SK-N-SH treated with all-trans-retinoic acid at 6 μM for 48 hours (cell line): Measurements from ENCODE around the gene ARMH3.
A peak's percentile ranks its signal among the peaks of the same experiment; 100 is the strongest.

Experiments
- ATAC-seq: fragments of 200-7000 bp; cut with Tn5 transposase; 3 replicates; pipeline ENCODE4 v1.9.1; 2020; ENCODE audit warnings: mild to moderate bottlenecking, moderate library complexity
- ARNTL ChIP-seq: fragments of 450-650 bp; formaldehyde crosslinking; IDR thresholded peaks from 2 replicates; pipeline ENCODE4 v1.5.0; 2020; ENCODE audit warnings: low read depth, mild to moderate bottlenecking, moderate library complexity, borderline replicate concordance
- CSDC2 ChIP-seq: fragments of 250-450 bp; sonication (Bioruptor Pico); IDR thresholded peaks from 2 replicates; pipeline ENCODE4 v1.5.0; 2020; ENCODE audit warnings: mild to moderate bottlenecking, moderate library complexity
- ESRRG ChIP-seq: fragments of 250-450 bp; sonication (Bioruptor Pico); IDR thresholded peaks from 2 replicates; pipeline ENCODE4 v1.6.1; 2021; ENCODE audit warnings: mild to moderate bottlenecking
- GLIS3 ChIP-seq: fragments of 250-450 bp; sonication (Bioruptor Pico); IDR thresholded peaks from 2 replicates; pipeline ENCODE4 v1.5.0; 2020; ENCODE audit warnings: mild to moderate bottlenecking, moderate library complexity
- ISL1 ChIP-seq: fragments of 250-450 bp; sonication (Bioruptor Pico); IDR thresholded peaks from 2 replicates; pipeline ENCODE4 v2.1.2; 2022; ENCODE audit warnings: mild to moderate bottlenecking, moderate library complexity
- OSR1 ChIP-seq: fragments of 250-450 bp; sonication (Bioruptor Pico); IDR thresholded peaks from 2 replicates; pipeline ENCODE4 v1.8.0; 2022; ENCODE audit warnings: moderate library complexity, mild to moderate bottlenecking, inconsistent platforms
- PPARA ChIP-seq: fragments of 250-450 bp; sonication (Bioruptor Pico); IDR thresholded peaks from 2 replicates; pipeline ENCODE4 v1.5.0; 2020; ENCODE audit warnings: mild to moderate bottlenecking, borderline replicate concordance
- RARB ChIP-seq: fragments of 250-450 bp; sonication (Bioruptor Pico); IDR thresholded peaks from 2 replicates; pipeline ENCODE4 v1.8.0; 2021; ENCODE audit warnings: mild to moderate bottlenecking, moderate library complexity
- SNAI2 ChIP-seq: fragments of 250-450 bp; sonication (Bioruptor Pico); IDR thresholded peaks from 2 replicates; pipeline ENCODE4 v1.5.0; 2020; ENCODE audit warnings: mild to moderate bottlenecking, moderate library complexity
- TCF4 ChIP-seq: fragments of 250-450 bp; sonication (Bioruptor Pico); IDR thresholded peaks from 2 replicates; pipeline ENCODE4 v1.8.0; 2021; ENCODE audit warnings: mild to moderate bottlenecking, moderate library complexity, borderline replicate concordance
- TOX ChIP-seq: fragments of 250-450 bp; sonication (Bioruptor Pico); IDR thresholded peaks from 2 replicates; pipeline ENCODE4 v1.8.0; 2021; ENCODE audit warnings: mild to moderate bottlenecking, moderate library complexity, borderline replicate concordance
- ZC3H10 ChIP-seq: fragments of 250-450 bp; sonication (Bioruptor Pico); IDR thresholded peaks from 2 replicates; pipeline ENCODE4 v1.5.1; 2021; ENCODE audit warnings: mild to moderate bottlenecking, moderate library complexity
- ZFP3 ChIP-seq: fragments of 250-450 bp; sonication (Bioruptor Pico); IDR thresholded peaks from 2 replicates; pipeline ENCODE4 v1.5.0; 2020; ENCODE audit warnings: mild to moderate bottlenecking, moderate library complexity
- ZFP30 ChIP-seq: fragments of 450-650 bp; formaldehyde crosslinking; IDR thresholded peaks from 2 replicates; pipeline ENCODE4 v1.5.0; 2022; ENCODE audit warnings: mild to moderate bottlenecking, moderate library complexity
- ZNF565 ChIP-seq: fragments of 450-650 bp; formaldehyde crosslinking; conservative IDR thresholded peaks from 2 replicates; pipeline ENCODE4 v1.5.0; 2020; ENCODE audit warnings: low read depth, mild to moderate bottlenecking, moderate library complexity
- ZNF70 ChIP-seq: fragments of 450-650 bp; formaldehyde crosslinking; IDR thresholded peaks from 2 replicates; pipeline ENCODE4 v1.5.0; 2020; ENCODE audit warnings: mild to moderate bottlenecking, moderate library complexity
- ZNF8 ChIP-seq: fragments of 450-650 bp; formaldehyde crosslinking; IDR thresholded peaks from 2 replicates; pipeline ENCODE4 v1.5.0; 2020; ENCODE audit warnings: mild to moderate bottlenecking, moderate library complexity
- TF ChIP-seq, protein P1 (sequence below): fragments of 250-450 bp; sonication (Bioruptor Pico); IDR thresholded peaks from 2 replicates; pipeline ENCODE4 v1.5.1; 2020; ENCODE audit warnings: low read depth, mild to moderate bottlenecking, moderate library complexity
- TF ChIP-seq, protein P2 (sequence below): fragments of 250-450 bp; sonication (Bioruptor Pico); IDR thresholded peaks from 2 replicates; pipeline ENCODE4 v1.8.0; 2021; ENCODE audit warnings: low read depth, mild to moderate bottlenecking, moderate library complexity, borderline replicate concordance
- TF ChIP-seq, protein P3 (sequence below): fragments of 250-450 bp; sonication (Bioruptor Pico); IDR thresholded peaks from 2 replicates; pipeline ENCODE4 v1.8.0; 2020; ENCODE audit warnings: mild to moderate bottlenecking, moderate library complexity, borderline replicate concordance
- TF ChIP-seq, protein P4 (sequence below): fragments of 250-450 bp; sonication (Bioruptor Pico); IDR thresholded peaks from 2 replicates; pipeline ENCODE4 v1.5.1; 2021; ENCODE audit warnings: mild to moderate bottlenecking, moderate library complexity

Gene ARMH3

DNA sequence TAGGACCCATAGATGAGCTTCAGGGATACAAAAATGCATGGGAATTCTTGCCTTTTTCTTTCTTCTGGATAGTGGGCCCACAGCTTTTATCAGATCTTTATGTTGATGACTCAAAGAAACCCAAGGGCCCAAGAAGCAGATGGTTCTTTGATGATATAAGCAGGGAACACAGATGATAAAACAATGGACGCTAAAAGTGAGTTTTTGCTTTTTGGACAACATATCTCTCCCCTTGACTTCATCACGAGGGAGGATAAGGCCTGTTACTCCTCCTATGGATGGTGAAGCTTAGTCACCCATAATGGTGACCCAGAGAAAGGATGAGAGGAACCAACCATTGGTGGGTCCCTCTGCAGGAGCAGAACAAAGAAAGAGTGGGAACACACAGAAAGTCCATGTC, 231.2 kb downstream of the ARMH3 start (continued):
- TF ChIP-seq, protein P1, sequence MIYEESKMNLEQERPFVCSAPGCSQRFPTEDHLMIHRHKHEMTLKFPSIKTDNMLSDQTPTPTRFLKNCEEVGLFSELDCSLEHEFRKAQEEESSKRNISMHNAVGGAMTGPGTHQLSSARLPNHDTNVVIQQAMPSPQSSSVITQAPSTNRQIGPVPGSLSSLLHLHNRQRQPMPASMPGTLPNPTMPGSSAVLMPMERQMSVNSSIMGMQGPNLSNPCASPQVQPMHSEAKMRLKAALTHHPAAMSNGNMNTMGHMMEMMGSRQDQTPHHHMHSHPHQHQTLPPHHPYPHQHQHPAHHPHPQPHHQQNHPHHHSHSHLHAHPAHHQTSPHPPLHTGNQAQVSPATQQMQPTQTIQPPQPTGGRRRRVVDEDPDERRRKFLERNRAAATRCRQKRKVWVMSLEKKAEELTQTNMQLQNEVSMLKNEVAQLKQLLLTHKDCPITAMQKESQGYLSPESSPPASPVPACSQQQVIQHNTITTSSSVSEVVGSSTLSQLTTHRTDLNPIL (CRISPR knock-in tag): no peak
- no peak for TF ChIP-seq PPARA (CRISPR knock-in tag)
- TF ChIP-seq ESRRG (CRISPR knock-in tag): no peak
- TF ChIP-seq, protein P2, sequence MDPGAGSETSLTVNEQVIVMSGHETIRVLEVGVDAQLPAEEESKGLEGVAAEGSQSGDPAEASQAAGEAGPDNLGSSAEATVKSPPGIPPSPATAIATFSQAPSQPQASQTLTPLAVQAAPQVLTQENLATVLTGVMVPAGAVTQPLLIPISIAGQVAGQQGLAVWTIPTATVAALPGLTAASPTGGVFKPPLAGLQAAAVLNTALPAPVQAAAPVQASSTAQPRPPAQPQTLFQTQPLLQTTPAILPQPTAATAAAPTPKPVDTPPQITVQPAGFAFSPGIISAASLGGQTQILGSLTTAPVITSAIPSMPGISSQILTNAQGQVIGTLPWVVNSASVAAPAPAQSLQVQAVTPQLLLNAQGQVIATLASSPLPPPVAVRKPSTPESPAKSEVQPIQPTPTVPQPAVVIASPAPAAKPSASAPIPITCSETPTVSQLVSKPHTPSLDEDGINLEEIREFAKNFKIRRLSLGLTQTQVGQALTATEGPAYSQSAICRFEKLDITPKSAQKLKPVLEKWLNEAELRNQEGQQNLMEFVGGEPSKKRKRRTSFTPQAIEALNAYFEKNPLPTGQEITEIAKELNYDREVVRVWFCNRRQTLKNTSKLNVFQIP (CRISPR knock-in tag): no peak
- no peak for TF ChIP-seq ZC3H10

DNA sequence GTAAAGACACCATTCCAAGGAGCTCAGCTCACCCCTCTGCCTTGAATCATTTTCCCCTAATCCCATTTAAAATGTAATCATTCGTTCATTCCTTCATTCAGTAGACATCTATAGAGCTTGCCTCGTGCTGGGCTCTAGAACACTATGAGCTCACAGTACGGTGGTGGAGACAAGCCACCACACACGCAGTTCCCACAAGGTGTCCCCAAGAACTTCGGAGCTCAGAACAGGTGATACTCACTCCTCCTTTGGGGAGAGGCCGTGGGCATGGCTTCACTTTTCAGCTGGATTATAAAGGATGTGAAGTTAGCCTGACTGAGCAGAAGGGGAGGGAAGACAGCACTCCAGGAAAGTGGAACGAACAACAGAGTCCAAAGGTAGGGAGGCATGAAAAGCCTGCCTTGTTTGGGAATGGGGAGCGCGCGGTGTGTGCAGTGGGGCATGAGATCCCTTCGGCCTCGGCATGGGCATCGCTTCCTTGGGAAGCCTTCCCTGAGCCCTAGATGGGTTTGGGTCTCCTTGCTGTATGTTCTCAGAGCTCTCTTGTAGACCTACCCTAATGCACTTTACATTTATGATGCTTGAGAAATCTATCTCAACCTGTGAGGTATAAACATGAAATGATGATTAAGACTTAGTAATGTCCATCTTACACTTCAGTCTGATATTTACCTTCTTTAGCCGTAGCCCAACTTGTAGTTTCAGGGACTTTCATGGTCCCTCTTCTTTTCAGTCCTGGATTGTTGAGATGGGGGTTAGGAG, 236.9 kb downstream of the ARMH3 start:
- ATAC-seq: peak; percentile 27
- TF ChIP-seq, protein P3, sequence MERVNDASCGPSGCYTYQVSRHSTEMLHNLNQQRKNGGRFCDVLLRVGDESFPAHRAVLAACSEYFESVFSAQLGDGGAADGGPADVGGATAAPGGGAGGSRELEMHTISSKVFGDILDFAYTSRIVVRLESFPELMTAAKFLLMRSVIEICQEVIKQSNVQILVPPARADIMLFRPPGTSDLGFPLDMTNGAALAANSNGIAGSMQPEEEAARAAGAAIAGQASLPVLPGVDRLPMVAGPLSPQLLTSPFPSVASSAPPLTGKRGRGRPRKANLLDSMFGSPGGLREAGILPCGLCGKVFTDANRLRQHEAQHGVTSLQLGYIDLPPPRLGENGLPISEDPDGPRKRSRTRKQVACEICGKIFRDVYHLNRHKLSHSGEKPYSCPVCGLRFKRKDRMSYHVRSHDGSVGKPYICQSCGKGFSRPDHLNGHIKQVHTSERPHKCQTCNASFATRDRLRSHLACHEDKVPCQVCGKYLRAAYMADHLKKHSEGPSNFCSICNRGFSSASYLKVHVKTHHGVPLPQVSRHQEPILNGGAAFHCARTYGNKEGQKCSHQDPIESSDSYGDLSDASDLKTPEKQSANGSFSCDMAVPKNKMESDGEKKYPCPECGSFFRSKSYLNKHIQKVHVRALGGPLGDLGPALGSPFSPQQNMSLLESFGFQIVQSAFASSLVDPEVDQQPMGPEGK: no peak
- TF ChIP-seq TCF4 (CRISPR knock-in tag) (no peak), ZFP30 (no peak), ZNF8 (no peak), ISL1 (no peak)
- TF ChIP-seq, protein P4, sequence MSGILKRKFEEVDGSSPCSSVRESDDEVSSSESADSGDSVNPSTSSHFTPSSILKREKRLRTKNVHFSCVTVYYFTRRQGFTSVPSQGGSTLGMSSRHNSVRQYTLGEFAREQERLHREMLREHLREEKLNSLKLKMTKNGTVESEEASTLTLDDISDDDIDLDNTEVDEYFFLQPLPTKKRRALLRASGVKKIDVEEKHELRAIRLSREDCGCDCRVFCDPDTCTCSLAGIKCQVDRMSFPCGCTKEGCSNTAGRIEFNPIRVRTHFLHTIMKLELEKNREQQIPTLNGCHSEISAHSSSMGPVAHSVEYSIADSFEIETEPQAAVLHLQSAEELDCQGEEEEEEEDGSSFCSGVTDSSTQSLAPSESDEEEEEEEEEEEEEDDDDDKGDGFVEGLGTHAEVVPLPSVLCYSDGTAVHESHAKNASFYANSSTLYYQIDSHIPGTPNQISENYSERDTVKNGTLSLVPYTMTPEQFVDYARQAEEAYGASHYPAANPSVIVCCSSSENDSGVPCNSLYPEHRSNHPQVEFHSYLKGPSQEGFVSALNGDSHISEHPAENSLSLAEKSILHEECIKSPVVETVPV (CRISPR knock-in tag): no peak

DNA sequence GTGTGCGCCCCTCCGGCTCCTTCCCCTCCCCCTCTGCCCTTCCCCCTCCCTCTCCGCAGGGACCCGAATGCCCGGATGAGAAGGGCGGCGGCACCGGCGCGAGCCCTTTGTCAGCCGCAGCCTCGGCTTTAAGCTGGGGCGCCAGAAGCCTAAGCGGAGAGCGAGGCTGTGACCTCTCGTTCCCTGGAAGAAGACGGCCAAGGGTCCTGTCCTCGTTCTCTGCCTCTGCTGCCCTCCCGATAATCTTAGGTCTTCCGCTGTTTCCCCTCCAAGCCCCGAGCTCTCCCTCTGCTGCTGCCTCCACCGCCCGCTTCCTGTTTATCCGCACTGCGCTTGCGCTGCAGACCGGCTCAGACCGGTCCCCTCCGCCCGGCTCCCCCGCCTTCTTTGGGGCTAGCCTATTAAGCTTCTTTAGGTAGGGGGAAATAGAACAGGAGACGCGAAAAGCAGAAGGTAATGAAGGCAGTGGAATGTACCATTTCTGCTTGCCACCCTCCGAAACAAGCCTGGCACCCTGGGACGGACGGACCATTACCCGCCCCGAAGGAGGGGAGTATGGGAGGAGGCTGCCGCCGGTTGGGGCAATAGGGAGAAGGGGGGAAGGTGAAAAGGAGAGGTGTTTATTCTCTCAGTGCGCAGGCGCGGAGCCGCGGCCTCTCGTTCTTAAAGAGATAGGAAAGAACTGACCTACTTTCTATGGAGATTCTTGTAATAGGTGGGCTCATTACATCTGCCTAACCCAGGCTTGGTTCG, 237.7 kb downstream of the ARMH3 start, which contains the start of gene OGA:
OGA (minus strand) TSS at position 326 of the 753 bp plus-strand sequence. CDS start 422 bp downstream, outside the sequence.
- peak; percentile 91 for ATAC-seq
- no peak for TF ChIP-seq ZNF565
- no peak for TF ChIP-seq PPARA (CRISPR knock-in tag)
- no peak for TF ChIP-seq CSDC2 (CRISPR knock-in tag)
- no peak for TF ChIP-seq ZC3H10
- TF ChIP-seq ZFP3 (CRISPR knock-in tag): no peak
- TF ChIP-seq TOX (CRISPR knock-in tag): no peak
- TF ChIP-seq, protein P3: no peak
- TF ChIP-seq ZNF70 (CRISPR knock-in tag): no peak
- no peak for TF ChIP-seq TCF4 (CRISPR knock-in tag)
- no peak for TF ChIP-seq SNAI2
- TF ChIP-seq, protein P2 (CRISPR knock-in tag): no peak
- TF ChIP-seq, protein P1 (CRISPR knock-in tag): no peak
- no peak for TF ChIP-seq GLIS3 (CRISPR knock-in tag)
- no peak for TF ChIP-seq ZNF8
- TF ChIP-seq RARB: no peak
- no peak for TF ChIP-seq ISL1
- no peak for TF ChIP-seq ZFP30
- TF ChIP-seq, protein P4 (CRISPR knock-in tag): no peak
- TF ChIP-seq OSR1 (CRISPR knock-in tag): no peak
- no peak for TF ChIP-seq ARNTL (CRISPR knock-in tag)
- TF ChIP-seq, all 23 proteins: peak for 0
